H1 (cell line): Measurements from ENCODE around the gene CNTROB. TPM values are rescaled to one million over a fixed set of nuclear protein-coding genes. Genes with fewer than 3 reads are reported as not detected.

Source experiments
- polyA plus RNA-seq, 7 experiments: library from polyadenylated mRNA; depleted of rRNA in 3 of 7; stranded (reverse) in 5 of 7; unstranded in 2 of 7; fragments of >200 nt in 5 of 7; fragments of 200-250 nt in 2 of 7; gene quantifications; 1 replicate in 5 of 7; 2 replicates in 1 of 7; 4 replicates in 1 of 7; pipeline versions ENCODE4 v1.2.1 to v1.2.3, GENCODE V29; 2011 to 2013; ENCODE audit warnings: missing spikeins in 2 of 7, mixed read lengths in 2 of 7
- small RNA-seq: library from polyadenylated mRNA; stranded (forward); fragments of <200 nt; extraction: miRNeasy Mini kit (QIAGEN cat#:217004); gene quantifications from one replicate; pipeline ENCODE3, GENCODE V24; 2013; ENCODE audit not compliant: insufficient read depth
- total RNA-seq: library from RNA; stranded (reverse); fragmentation: NEBNext Ultra II Directional; extraction: Animal tissue kit (Norgen Biotek cat#: 25700); gene quantifications from 2 replicates; pipeline ENCODE4 v1.2.1, GENCODE V29; 2021

Gene CNTROB
- total and polyA plus RNA-seq, 2 of the 8 experiments (the other 6 are each of a cell fraction or from before 2014, with no cell fraction given) = 20.5 to 31.9 TPM

Small RNAs within 50 kb of the gene (small RNA-seq; reads per million reads assigned to genes)
- gene SCARNA21 = not detected

Other genes with a start within 250 kb of the CNTROB start
- gene TP53, start 244.7 kb upstream of the CNTROB start, total RNA-seq = 198 and 210 TPM in 2 replicates
- gene TP53, start 244.7 kb upstream of the CNTROB start, polyA plus RNA-seq (2011; rRNA removed) = 143 and 149 TPM in 2 replicates
- 29.3 and 30.1 TPM in 2 replicates for gene WRAP53, start 243.7 kb upstream of the CNTROB start, total RNA-seq
- gene WRAP53, start 243.7 kb upstream of the CNTROB start, polyA plus RNA-seq (2011; rRNA removed) = 29.2 and 38.4 TPM in 2 replicates
- 15.0 and 16.0 TPM in 2 replicates for gene EFNB3, start 227.0 kb upstream of the CNTROB start, total RNA-seq
- gene EFNB3, start 227.0 kb upstream of the CNTROB start, polyA plus RNA-seq (2011; rRNA removed) = 27.1 and 27.3 TPM in 2 replicates
- gene DNAH2, start 214.5 kb upstream of the CNTROB start, total RNA-seq = 0.13 and 0.21 TPM in 2 replicates
- 0.18 and 0.25 TPM in 2 replicates for gene DNAH2, start 214.5 kb upstream of the CNTROB start, polyA plus RNA-seq (2011; rRNA removed)
- 3.4 and 3.7 TPM in 2 replicates for gene KDM6B, start 98.0 kb upstream of the CNTROB start, total RNA-seq
- gene KDM6B, start 98.0 kb upstream of the CNTROB start, polyA plus RNA-seq (2011; rRNA removed) = 0.48 and 0.80 TPM in 2 replicates
- gene TMEM88, start 77.1 kb upstream of the CNTROB start, total RNA-seq = 0.69 TPM in 1 of 2 replicates, not detected in the other
- 8.8 and 11.6 TPM in 2 replicates for gene TMEM88, start 77.1 kb upstream of the CNTROB start, polyA plus RNA-seq (2011; rRNA removed)
- gene NAA38, start 74.6 kb upstream of the CNTROB start, total RNA-seq = 27.0 and 30.2 TPM in 2 replicates
- 109 and 116 TPM in 2 replicates for gene NAA38, start 74.6 kb upstream of the CNTROB start, polyA plus RNA-seq (2011; rRNA removed)
- gene CYB5D1, start 74.2 kb upstream of the CNTROB start, total RNA-seq = 15.5 and 18.0 TPM in 2 replicates
- 11.0 and 13.5 TPM in 2 replicates for gene CYB5D1, start 74.2 kb upstream of the CNTROB start, polyA plus RNA-seq (2011; rRNA removed)
- 12.9 and 14.2 TPM in 2 replicates for gene CHD3, start 43.4 kb upstream of the CNTROB start, total RNA-seq
- gene CHD3, start 43.4 kb upstream of the CNTROB start, polyA plus RNA-seq (2011; rRNA removed) = 12.3 and 18.3 TPM in 2 replicates
- 0.63 and 0.77 TPM in 2 replicates for gene RNF227, start 15.9 kb upstream of the CNTROB start, total RNA-seq
- gene RNF227, start 15.9 kb upstream of the CNTROB start, polyA plus RNA-seq (2011; rRNA removed) = 1.1 and 1.7 TPM in 2 replicates
- 2.3 and 2.4 TPM in 2 replicates for gene KCNAB3, start 2.4 kb upstream of the CNTROB start, total RNA-seq
- gene KCNAB3, start 2.4 kb upstream of the CNTROB start, polyA plus RNA-seq (2011; rRNA removed) = 1.7 and 2.8 TPM in 2 replicates
- 99.3 and 114 TPM in 2 replicates for gene TRAPPC1, start 260 bp upstream of the CNTROB start, total RNA-seq
- gene TRAPPC1, start 260 bp upstream of the CNTROB start, polyA plus RNA-seq (2011; rRNA removed) = 170 and 194 TPM in 2 replicates
- gene GUCY2D, start 70.4 kb downstream of the CNTROB start, total RNA-seq = 0.48 and 0.59 TPM in 2 replicates
- gene GUCY2D, start 70.4 kb downstream of the CNTROB start, polyA plus RNA-seq (2011; rRNA removed) = 0.20 and 0.31 TPM in 2 replicates
- 0.46 and 0.63 TPM in 2 replicates for gene ALOX15B, start 106.9 kb downstream of the CNTROB start, total RNA-seq
- gene ALOX15B, start 106.9 kb downstream of the CNTROB start, polyA plus RNA-seq (2011; rRNA removed) = 0.91 and 1.4 TPM in 2 replicates
- not detected in 2 replicates for gene ALOX12B, start 155.5 kb downstream of the CNTROB start, total RNA-seq
- 0.82 and 0.86 TPM in 2 replicates for gene ALOX12B, start 155.5 kb downstream of the CNTROB start, polyA plus RNA-seq (2011; rRNA removed)
- gene ALOXE3, start 186.3 kb downstream of the CNTROB start, total RNA-seq = not detected in 2 replicates
- 0.26 and 0.55 TPM in 2 replicates for gene ALOXE3, start 186.3 kb downstream of the CNTROB start, polyA plus RNA-seq (2011; rRNA removed)
- 0.32 and 0.69 TPM in 2 replicates for gene HES7, start 191.9 kb downstream of the CNTROB start, total RNA-seq
- gene HES7, start 191.9 kb downstream of the CNTROB start, polyA plus RNA-seq (2011; rRNA removed) = 0.20 and 0.55 TPM in 2 replicates
- gene PER1, start 220.2 kb downstream of the CNTROB start, total RNA-seq = 38.0 and 39.9 TPM in 2 replicates
- 9.6 and 17.3 TPM in 2 replicates for gene PER1, start 220.2 kb downstream of the CNTROB start, polyA plus RNA-seq (2011; rRNA removed)
- 19.0 and 20.5 TPM in 2 replicates for gene VAMP2, start 230.7 kb downstream of the CNTROB start, total RNA-seq
- gene VAMP2, start 230.7 kb downstream of the CNTROB start, polyA plus RNA-seq (2011; rRNA removed) = 19.3 and 25.2 TPM in 2 replicates
- 17.3 and 17.9 TPM in 2 replicates for gene TMEM107, start 244.2 kb downstream of the CNTROB start, total RNA-seq
- gene TMEM107, start 244.2 kb downstream of the CNTROB start, polyA plus RNA-seq (2011; rRNA removed) = 21.4 and 21.5 TPM in 2 replicates